Activated naive CD8-positive, alpha-beta T cell treated with anti-CD3 and anti-CD28 coated beads, Interleukin-2, amount 10 ng/mL, durations not matched to agents 7 days and 5 days (primary cell): ENCODE data around the gene LAMP5. TPM values are rescaled to one million over a fixed set of nuclear protein-coding genes. Genes with fewer than 3 reads are reported as not detected.

Source experiments
- ATAC-seq: fragments of 150-1000 bp; cut with Tn5 transposase; one replicate; pipeline ENCODE4 v1.10.0; 2021; ENCODE audit warnings: low read depth, moderate library complexity
- POLR2A ChIA-PET: fragments of 350-600 bp; sonication (Branson Sonifier 250); formaldehyde crosslinking; loops from one replicate; lab custom pipeline; 2021; ENCODE audit warnings: antibody characterized with exemption; lab: Charles Lee
- DNase-seq: peaks from one replicate; pipeline ENCODE4 v3.0.0; 2021
- H3K27ac Mint-ChIP-seq: one replicate; pipeline ENCODE4 v1.8.0; 2022; ENCODE audit warnings: mild to moderate bottlenecking, mixed read lengths
- H3K27me3 Mint-ChIP-seq: one replicate; pipeline ENCODE4 v1.8.0; 2022; ENCODE audit warnings: mild to moderate bottlenecking, moderate library complexity, mixed read lengths
- H3K36me3 Mint-ChIP-seq: one replicate; pipeline ENCODE4 v1.8.0; 2021; ENCODE audit warnings: mild to moderate bottlenecking, mixed read lengths
- H3K4me1 Mint-ChIP-seq: one replicate; pipeline ENCODE4 v1.8.0; 2021; ENCODE audit warnings: mixed read lengths
- H3K4me3 Mint-ChIP-seq: one replicate; pipeline ENCODE4 v1.8.0; 2022; ENCODE audit warnings: mild to moderate bottlenecking, moderate library complexity, mixed read lengths
- H3K9me3 Mint-ChIP-seq: one replicate; pipeline ENCODE4 v1.8.0; 2021; ENCODE audit warnings: mixed read lengths
- total RNA-seq, 2 experiments: library from RNA; stranded (reverse); gene quantifications; one replicate each; pipeline ENCODE4 v1.2.3, GENCODE V29; 2021

Gene LAMP5
- total RNA-seq, 2 experiments from 2014 or later, result not detected

DNA sequence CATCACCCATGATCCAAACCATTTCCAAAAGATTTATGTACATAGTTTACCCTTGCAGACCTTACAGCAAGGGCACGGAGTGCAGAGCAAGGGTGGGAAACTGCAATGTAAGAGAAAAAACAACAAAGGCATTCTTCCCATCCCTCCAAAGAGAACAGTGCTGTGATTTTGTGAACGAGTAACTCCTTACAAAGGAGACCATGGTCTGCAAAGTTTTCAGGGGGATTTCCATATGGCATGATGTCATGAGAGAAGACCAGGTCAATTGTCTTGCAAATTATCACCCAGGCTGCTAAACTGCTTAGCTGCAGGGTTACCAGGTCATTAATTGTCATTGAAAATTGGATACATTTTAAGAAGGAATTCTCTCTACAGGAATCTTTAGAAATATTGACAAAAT, 58.3 kb downstream of the LAMP5 start:
- ATAC-seq (no peak), DNase-seq (no peak)
- no peaks in the 10 kb centered on the region for H3K27me3 Mint-ChIP-seq
- no peak overlapping the region for H3K4me3 Mint-ChIP-seq
- POLR2A ChIA-PET, result no interaction called here
- no peaks in the 10 kb centered on the region for H3K36me3 Mint-ChIP-seq
- no peaks in the 10 kb centered on the region for H3K9me3 Mint-ChIP-seq
- H3K4me1 Mint-ChIP-seq, result no peaks in the 10 kb centered on the region
- no peak overlapping the region for H3K27ac Mint-ChIP-seq

DNA sequence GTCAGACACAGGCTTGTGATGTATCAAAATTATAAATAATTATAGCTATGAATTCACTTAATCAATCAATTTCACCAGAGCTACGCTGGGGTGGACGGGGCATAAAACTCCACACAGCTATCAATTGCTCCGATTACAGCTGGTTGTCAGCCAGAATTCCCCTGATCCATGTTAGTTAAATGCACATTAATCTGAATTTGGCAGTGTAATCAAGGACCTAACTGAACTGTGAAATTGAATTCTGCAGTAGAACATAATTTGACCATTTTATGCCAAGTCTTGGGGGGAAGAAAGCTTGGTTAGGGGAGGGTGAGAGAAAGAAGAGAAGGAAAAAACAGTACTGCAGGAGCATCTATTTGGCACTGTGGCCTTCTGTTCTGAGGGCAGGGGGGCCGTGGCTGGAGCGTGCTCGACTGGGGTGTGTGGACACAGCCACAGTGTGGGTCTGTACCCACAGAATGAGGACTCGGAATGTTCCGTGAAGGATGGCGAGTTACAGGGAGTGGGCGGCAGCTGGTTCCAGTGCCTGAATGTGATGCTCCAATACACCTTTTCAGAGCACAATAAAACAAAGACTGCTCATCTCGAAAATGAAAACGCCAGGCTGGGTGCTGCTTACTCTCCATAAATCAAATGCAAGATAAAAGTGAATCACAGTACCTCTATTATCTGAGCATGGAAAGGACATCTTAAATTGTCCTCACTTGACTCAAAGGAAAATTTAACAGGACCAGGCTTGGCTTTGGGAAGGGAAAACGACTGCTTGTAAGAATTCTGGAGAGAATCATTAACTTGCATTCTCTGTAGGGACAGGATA, 59.2 kb downstream of the LAMP5 start:
- no peak for DNase-seq
- Mint-ChIP-seq H3K9me3 (no peaks in the 10 kb centered on the region), H3K27me3 (no peaks in the 10 kb centered on the region), H3K36me3 (no peaks in the 10 kb centered on the region), H3K4me3 (no peak overlapping the region), H3K27ac (no peak overlapping the region), H3K4me1 (no peaks in the 10 kb centered on the region)
- POLR2A ChIA-PET, result no interaction called here
- no peak for ATAC-seq

DNA sequence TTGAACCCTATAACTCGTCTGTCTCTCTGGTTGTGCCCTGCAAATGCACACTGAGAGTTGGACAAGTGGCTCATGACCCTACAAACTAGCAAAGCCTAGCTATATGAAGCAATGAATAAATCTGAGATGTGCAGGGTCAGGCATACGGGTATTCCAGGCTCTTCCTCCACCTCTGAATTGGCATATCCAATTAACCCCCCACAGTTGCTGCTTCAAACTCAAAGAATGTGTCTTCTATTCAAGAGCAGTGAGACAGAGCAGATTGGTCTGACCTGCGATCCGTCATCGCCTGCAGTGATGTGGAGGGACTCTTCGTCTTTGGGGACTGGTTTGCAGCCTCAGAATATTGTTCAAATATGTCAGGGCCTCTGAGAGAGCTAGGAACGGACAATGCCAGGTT, 59.8 kb downstream of the LAMP5 start:
- no peaks in the 10 kb centered on the region for H3K27me3 Mint-ChIP-seq
- DNase-seq, result no peak
- no peak overlapping the region for H3K27ac Mint-ChIP-seq
- H3K36me3 Mint-ChIP-seq, result no peaks in the 10 kb centered on the region
- H3K4me1 Mint-ChIP-seq, result no peaks in the 10 kb centered on the region
- POLR2A ChIA-PET, result no interaction called here
- no peak overlapping the region for H3K4me3 Mint-ChIP-seq
- no peak for ATAC-seq
- H3K9me3 Mint-ChIP-seq, result no peaks in the 10 kb centered on the region

GRCh38 chr20:9574776-9575175, 60.4 kb downstream of the LAMP5 start:
- DNase-seq (no peak), ATAC-seq (no peak)
- no peaks in the 10 kb centered on the region for H3K9me3 Mint-ChIP-seq
- no peak overlapping the region for H3K27ac Mint-ChIP-seq
- no peaks in the 10 kb centered on the region for H3K36me3 Mint-ChIP-seq
- H3K4me1 Mint-ChIP-seq, result no peaks in the 10 kb centered on the region
- POLR2A ChIA-PET, result no interaction called here
- no peaks in the 10 kb centered on the region for H3K27me3 Mint-ChIP-seq
- H3K4me3 Mint-ChIP-seq, result no peak overlapping the region

- ATAC-seq (no peak), DNase-seq (no peak)
- POLR2A ChIA-PET, result no interaction called here
- H3K4me1 Mint-ChIP-seq, result no peaks in the 10 kb centered on the region
- no peak overlapping the region for H3K27ac Mint-ChIP-seq
- no peaks in the 10 kb centered on the region for H3K27me3 Mint-ChIP-seq
- no peak overlapping the region for H3K4me3 Mint-ChIP-seq
- no peaks in the 10 kb centered on the region for H3K36me3 Mint-ChIP-seq
- no peaks in the 10 kb centered on the region for H3K9me3 Mint-ChIP-seq
Observed at GRCh38 chr20:9575836-9576235, 61.4 kb downstream of the LAMP5 start.

DNA sequence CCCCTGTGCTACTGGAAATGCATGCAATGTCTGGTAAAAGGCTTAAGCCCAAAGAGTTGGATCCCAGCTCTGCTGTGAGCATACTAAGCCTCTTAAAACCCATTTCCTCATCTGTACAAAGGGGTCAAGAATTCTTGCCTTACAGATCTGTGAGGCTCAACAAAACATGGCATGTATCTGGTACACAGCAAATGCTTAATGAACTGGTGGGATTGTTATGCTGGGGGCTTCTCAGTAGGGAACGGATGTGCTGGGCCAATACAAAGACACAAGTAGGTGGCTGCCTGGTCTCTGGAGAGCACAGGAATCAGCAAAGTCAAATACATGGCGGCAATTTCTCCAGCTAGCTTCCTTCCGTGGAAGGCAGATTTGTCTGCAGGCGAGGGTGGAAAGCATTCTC, 62.3 kb downstream of the LAMP5 start:
- Mint-ChIP-seq H3K9me3 (no peaks in the 10 kb centered on the region), H3K27me3 (no peaks in the 10 kb centered on the region), H3K4me3 (no peak overlapping the region), H3K36me3 (no peaks in the 10 kb centered on the region), H3K27ac (no peak overlapping the region), H3K4me1 (no peaks in the 10 kb centered on the region)
- DNase-seq (no peak), ATAC-seq (no peak)
- POLR2A ChIA-PET, result no interaction called here

GRCh38 chr20:9577397-9577796, 63.0 kb downstream of the LAMP5 start:
- Mint-ChIP-seq H3K27ac (no peak overlapping the region), H3K4me1 (no peaks in the 10 kb centered on the region)

DNA sequence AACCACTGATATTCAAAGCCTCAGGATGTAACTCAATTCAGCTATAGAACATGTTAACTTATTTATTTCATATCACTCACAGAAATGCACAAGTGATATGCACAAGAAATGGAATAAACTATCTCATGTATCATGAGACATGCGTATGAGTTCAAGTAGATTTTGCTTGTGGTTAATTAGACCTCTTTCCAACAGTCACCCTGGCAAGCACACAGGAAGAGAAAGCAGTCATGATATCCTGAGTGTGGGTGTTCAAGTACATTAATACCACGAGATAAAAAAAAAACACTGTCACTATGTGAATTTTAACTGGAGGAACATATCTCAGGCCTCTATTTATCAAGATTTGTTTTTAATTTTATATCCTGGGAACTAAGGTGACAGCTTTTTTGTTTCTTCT, 64.2 kb downstream of the LAMP5 start:
- POLR2A ChIA-PET, result no interaction called here
- ATAC-seq (no peak), DNase-seq (no peak)
- peaks cover 2% of the 10 kb centered on the region for H3K27me3 Mint-ChIP-seq
- no peak overlapping the region for H3K4me3 Mint-ChIP-seq
- no peaks in the 10 kb centered on the region for H3K9me3 Mint-ChIP-seq
- H3K36me3 Mint-ChIP-seq, result no peaks in the 10 kb centered on the region
- no peak overlapping the region for H3K27ac Mint-ChIP-seq
- H3K4me1 Mint-ChIP-seq, result no peaks in the 10 kb centered on the region

More at GRCh38 chr20:9577397-9577796, 63.0 kb downstream of the LAMP5 start:
- POLR2A ChIA-PET, result no interaction called here
- Mint-ChIP-seq H3K4me3 (no peak overlapping the region), H3K27me3 (peaks cover 2% of the 10 kb centered on the region), H3K9me3 (no peaks in the 10 kb centered on the region), H3K36me3 (no peaks in the 10 kb centered on the region)
- DNase-seq (no peak), ATAC-seq (no peak)
